PFSK-1 (cell line): Measurements from ENCODE around the gene SYCE3.

Experiments
- FOXP2 ChIP-seq: optimal IDR thresholded peaks from 2 replicates; pipeline ENCODE3; 2011; ENCODE audit warnings: borderline replicate concordance, control low read depth, inconsistent platforms; ENCODE audit not compliant: insufficient read depth; ENCODE audit errors: extremely low read length, extremely low read depth
- POLR2AphosphoS5 ChIP-seq: IDR thresholded peaks from 2 replicates; pipeline ENCODE4 v1.6.1; 2012; ENCODE audit warnings: low read depth, mild to moderate bottlenecking, control low read depth, low read length, moderate library complexity
- SIN3A ChIP-seq: IDR thresholded peaks from 2 replicates; pipeline ENCODE4 v1.6.1; 2012; ENCODE audit warnings: mild to moderate bottlenecking, low read length, moderate library complexity, borderline replicate concordance; ENCODE audit not compliant: insufficient read depth
- TAF1 ChIP-seq: IDR thresholded peaks from 2 replicates; pipeline ENCODE4 v1.6.1; 2012; ENCODE audit warnings: low read length, control low read depth, borderline replicate concordance; ENCODE audit not compliant: insufficient read depth
- TF ChIP-seq, protein P1 (sequence below), 2 experiments: IDR thresholded peaks; 2 replicates each; pipeline versions ENCODE4 v1.6.1 to v1.8.0; 2011 to 2012; ENCODE audit warnings: low read depth in 2 of 2, low read length in 2 of 2, control low read depth in 1 of 2, inconsistent platforms in 1 of 2, mild to moderate bottlenecking in 1 of 2, moderate library complexity in 1 of 2; ENCODE audit not compliant: insufficient read depth in 1 of 2

SYCE3 gene

DNA sequence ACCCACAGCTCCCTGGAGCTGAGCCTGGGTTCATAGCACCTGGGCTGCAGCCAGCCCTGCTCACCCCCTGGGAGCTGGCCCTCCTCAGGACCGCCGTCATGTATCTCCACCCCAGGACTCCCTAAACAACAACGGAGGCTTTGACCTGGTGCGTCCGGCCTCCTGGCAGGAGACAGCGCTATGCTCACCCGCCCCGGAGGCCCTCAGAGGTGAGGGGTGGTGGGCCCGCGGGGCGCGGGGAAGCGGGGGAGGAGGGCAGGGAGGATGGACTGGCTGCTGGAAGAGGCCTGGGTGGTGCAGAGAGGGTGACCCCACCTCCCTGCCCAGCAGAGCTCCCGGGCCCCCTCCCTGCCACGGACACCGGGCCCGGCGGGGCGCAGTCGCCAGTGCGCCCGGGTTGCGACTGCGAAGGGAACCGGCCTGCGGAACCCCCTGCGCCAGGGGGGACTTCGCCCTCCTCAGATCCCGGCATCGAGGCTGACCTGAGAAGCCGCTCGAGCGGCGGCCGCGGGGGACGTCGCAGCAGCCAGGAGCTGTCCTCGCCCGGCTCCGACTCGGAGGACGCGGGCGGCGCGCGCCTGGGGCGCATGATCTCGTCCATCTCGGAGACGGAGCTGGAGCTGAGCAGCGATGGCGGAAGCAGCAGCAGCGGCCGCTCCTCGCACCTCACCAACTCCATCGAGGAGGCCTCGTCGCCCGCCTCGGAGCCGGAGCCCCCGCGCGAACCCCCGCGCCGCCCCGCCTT lies 41.0 kb upstream of the SYCE3 start:
- TF ChIP-seq TAF1 (no peak), FOXP2 (no peak), SIN3A (no peak), POLR2AphosphoS5 (no peak)
- TF ChIP-seq, protein P1, sequence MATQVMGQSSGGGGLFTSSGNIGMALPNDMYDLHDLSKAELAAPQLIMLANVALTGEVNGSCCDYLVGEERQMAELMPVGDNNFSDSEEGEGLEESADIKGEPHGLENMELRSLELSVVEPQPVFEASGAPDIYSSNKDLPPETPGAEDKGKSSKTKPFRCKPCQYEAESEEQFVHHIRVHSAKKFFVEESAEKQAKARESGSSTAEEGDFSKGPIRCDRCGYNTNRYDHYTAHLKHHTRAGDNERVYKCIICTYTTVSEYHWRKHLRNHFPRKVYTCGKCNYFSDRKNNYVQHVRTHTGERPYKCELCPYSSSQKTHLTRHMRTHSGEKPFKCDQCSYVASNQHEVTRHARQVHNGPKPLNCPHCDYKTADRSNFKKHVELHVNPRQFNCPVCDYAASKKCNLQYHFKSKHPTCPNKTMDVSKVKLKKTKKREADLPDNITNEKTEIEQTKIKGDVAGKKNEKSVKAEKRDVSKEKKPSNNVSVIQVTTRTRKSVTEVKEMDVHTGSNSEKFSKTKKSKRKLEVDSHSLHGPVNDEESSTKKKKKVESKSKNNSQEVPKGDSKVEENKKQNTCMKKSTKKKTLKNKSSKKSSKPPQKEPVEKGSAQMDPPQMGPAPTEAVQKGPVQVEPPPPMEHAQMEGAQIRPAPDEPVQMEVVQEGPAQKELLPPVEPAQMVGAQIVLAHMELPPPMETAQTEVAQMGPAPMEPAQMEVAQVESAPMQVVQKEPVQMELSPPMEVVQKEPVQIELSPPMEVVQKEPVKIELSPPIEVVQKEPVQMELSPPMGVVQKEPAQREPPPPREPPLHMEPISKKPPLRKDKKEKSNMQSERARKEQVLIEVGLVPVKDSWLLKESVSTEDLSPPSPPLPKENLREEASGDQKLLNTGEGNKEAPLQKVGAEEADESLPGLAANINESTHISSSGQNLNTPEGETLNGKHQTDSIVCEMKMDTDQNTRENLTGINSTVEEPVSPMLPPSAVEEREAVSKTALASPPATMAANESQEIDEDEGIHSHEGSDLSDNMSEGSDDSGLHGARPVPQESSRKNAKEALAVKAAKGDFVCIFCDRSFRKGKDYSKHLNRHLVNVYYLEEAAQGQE (IDR thresholded peaks at IDR 0.05; ENCODE audit: insufficient read depth in 1 of 2, low read depth in 2 of 2, low read length in 2 of 2): no peak

DNA sequence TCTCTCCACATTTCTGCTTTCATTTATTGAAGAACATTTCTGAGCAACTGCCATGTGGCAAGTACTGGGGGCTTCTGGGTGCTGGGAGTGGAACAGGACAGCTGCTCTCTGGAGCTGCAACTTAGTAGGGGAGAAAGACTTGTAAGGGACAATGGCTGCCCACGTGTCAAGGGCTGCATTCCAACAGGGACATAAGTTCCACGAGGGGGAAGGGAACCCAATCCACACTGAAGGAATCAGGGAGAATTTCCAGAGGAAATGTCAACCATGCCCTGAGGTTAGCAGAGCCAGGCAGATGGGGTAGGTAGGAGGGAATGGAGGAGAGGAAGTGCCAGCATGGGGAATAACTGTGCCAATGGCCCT lies 39.6 kb upstream of the SYCE3 start:
- TF ChIP-seq SIN3A (no peak), FOXP2 (no peak), TAF1 (no peak), POLR2AphosphoS5 (no peak)
- TF ChIP-seq, protein P1 (IDR thresholded peaks at IDR 0.05; ENCODE audit: insufficient read depth in 1 of 2, low read depth in 2 of 2, low read length in 2 of 2): no peak

DNA sequence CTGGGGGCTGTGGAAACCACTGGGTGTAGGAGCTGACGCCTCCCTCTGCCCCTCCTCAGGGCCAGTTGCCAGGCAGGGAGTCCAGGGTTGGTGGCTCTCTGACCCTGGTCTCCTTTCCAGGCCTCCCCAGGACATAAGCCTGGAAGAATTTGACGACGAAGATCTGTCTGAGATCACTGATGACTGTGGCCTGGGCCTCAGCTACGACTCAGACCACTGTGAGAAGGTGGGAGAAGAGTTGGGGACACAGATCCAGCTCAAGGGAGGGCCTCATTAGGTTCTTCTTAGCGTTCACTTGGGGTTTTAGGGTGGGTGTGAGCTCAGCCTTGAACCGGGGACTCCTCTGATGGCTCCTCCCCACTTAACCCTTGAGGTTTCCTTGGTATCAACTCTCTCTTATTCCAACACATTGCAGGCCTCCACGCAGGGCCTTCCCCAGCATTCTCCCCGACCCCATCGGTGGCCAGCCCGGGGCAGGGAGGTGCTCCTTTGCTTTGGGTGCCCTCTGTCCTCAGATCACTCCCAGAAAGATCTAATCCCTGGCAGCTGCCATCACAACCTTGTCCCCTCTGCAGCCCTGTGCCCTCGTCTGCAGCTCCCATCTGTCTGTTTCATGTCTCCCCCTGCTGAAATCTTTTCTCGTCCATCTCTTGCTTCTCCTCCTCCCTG lies 39.1 kb upstream of the SYCE3 start:
- TF ChIP-seq FOXP2: no peak
- TF ChIP-seq, protein P1 (IDR thresholded peaks at IDR 0.05; ENCODE audit: insufficient read depth in 1 of 2, low read depth in 2 of 2, low read length in 2 of 2): no peak
- TF ChIP-seq TAF1: no peak
- TF ChIP-seq POLR2AphosphoS5: no peak
- no peak for TF ChIP-seq SIN3A

DNA sequence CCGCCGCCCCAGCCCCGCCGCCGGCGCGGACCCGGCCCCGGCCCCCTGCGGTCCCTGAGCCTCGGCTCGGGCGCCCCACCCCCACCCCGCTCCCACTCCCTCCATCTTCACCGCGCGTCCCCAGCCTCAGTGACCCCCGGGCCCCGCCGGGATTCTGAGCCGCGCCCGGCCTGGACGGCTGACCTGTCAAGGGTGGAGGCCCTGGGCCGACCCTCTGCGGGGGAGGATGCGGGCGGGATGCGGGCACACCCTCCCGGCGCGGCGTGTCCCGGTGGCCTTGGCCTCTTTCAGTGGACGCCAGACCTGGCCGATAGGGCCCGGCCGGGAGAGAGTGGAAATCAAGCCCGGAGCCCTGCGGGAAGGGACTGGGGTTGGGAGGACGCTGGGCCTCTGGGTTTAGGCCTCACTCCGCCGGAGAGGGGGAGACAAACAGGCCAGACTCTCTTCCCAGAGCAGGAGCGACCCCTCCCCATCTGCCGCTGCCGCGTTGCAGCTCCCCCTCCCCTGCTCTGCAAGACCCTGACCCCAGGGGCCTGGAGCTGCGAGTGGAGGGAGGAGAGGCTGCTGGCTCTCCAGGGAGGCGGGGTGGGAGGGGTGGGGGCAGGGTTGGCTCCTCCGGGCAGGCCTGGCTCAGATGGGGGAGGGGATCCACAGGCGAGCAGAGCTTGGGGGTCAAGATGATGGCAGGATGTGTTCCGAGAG lies 38.4 kb upstream of the SYCE3 start:
- TF ChIP-seq POLR2AphosphoS5 (no peak), SIN3A (no peak)

DNA sequence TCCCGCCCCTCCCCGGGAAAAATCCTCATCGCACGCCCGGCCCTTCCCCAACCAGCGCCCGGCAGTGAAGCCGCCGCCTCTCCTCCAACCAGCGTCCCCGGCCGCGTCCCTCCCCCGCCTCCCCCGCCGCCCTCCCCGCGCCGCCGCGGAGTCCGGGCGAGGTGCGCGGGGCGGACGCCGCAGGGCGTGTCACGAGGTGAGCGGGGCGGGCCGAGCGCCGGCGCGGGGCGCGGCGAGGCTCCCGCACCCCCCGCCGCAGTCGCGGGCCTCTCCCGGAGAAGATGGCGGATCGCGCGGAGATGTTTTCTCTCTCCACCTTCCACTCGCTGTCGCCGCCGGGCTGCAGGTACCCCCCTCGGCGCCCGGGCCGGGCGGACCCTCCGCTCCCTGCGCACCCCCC lies 37.8 kb upstream of the SYCE3 start, which contains the start of gene MAPK8IP2:
TSS of gene MAPK8IP2 (plus strand) at position 256 of the 400 bp plus-strand sequence. CDS start at position 282, 26 bp downstream.
- TF ChIP-seq SIN3A: no peak
- no peak for TF ChIP-seq FOXP2
- TF ChIP-seq, protein P1 (IDR thresholded peaks at IDR 0.05; ENCODE audit: insufficient read depth in 1 of 2, low read depth in 2 of 2, low read length in 2 of 2): no peak
- TF ChIP-seq POLR2AphosphoS5: no peak
- no peak for TF ChIP-seq TAF1
